22Rv1 (cell line): ENCODE data around the gene JMJD1C.

Experiments
- ZFX ChIP-seq: fragments of 450-650 bp; IDR thresholded peaks from 2 replicates; pipeline ENCODE4 v1.6.1; 2017; ENCODE audit warnings: antibody characterized with exemption, borderline replicate concordance
- TF ChIP-seq, protein P1 (sequence below): fragments of 450-650 bp; IDR thresholded peaks from 2 replicates; pipeline ENCODE4 v1.5.1; 2017; ENCODE audit warnings: mild to moderate bottlenecking

DNA sequence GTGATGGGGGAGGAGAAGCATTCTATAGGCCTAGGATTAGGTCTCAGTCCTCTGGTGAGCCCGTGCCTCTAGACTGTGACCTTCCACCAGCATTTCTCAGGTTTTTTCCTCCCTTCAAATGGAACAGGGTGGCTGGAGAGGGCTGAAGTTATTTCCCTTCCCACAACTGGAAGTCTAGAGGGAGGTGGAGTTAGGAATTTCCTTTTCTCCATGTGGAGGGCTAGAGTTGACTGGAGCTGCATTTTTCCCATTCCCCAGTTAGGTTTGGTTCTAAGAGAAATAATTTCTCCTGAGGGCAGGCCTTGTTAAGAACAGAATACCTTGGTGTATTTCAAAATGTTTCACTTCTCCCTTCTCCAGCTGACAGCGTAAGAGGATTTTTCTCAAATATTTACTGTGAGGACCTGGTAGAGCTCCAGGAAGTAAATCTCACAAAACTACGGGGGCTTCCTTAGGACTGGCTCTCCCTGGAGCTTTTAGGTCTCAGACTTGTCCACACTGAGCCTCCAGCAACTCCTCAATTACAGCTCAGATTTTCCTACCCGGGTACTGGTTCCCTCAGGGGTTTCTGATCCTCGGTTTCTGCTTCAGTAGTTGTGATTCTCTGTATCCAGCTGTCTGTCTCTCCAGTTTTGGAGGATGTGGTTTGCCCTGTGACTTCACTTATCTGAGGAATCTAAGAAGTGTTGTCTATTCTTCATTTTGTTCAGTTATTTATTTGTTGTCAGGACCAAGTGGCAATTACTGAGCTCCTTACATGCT is 49.4 kb upstream of the JMJD1C start:
- TF ChIP-seq, protein P1, sequence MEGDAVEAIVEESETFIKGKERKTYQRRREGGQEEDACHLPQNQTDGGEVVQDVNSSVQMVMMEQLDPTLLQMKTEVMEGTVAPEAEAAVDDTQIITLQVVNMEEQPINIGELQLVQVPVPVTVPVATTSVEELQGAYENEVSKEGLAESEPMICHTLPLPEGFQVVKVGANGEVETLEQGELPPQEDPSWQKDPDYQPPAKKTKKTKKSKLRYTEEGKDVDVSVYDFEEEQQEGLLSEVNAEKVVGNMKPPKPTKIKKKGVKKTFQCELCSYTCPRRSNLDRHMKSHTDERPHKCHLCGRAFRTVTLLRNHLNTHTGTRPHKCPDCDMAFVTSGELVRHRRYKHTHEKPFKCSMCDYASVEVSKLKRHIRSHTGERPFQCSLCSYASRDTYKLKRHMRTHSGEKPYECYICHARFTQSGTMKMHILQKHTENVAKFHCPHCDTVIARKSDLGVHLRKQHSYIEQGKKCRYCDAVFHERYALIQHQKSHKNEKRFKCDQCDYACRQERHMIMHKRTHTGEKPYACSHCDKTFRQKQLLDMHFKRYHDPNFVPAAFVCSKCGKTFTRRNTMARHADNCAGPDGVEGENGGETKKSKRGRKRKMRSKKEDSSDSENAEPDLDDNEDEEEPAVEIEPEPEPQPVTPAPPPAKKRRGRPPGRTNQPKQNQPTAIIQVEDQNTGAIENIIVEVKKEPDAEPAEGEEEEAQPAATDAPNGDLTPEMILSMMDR: no peak
- no peak for TF ChIP-seq ZFX
